ENCODE data around the gene F12.
"Not testable (repeated sequence)": the region's sequence is repeated elsewhere in the genome, so short reads cannot be mapped to it uniquely, and the experiment has no call there.

F12 gene

GRCh38 chr5:177389241-177390169 is 19.9 kb downstream of the F12 start:
- in situ Hi-C loops (cut with MboI; ENCODE audit: low sequenced_read_pairs) = loop anchor here (5.0 kb wide), 1 partner anchor 53 kb away; no protein-coding TSS in a partner anchor

GRCh38 chr5:177388521-177389052 is 20.8 kb downstream of the F12 start:
- in situ Hi-C loops (cut with MboI; ENCODE audit: low sequenced_read_pairs) = no loop called here

DNA sequence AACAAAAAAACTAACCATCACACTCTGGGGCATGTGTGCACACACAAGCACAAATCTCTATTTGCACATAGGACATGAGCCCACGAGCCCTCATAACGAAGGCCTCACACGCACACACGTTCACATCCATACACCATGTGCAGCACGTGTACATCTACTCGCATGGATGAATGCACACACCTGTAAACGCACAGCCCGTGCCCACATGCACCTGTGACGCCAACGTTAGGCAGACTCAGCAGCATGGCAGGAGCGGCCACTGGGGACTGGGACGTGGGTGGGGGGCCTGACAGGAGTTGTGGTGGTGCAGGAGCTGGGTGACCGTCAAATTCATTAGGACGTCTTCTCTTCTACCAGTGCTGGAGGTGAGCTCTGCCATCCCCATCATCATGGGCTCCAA is 22.0 kb downstream of the F12 start:
- in situ Hi-C loops (cut with MboI; ENCODE audit: low sequenced_read_pairs) = no loop called here

DNA sequence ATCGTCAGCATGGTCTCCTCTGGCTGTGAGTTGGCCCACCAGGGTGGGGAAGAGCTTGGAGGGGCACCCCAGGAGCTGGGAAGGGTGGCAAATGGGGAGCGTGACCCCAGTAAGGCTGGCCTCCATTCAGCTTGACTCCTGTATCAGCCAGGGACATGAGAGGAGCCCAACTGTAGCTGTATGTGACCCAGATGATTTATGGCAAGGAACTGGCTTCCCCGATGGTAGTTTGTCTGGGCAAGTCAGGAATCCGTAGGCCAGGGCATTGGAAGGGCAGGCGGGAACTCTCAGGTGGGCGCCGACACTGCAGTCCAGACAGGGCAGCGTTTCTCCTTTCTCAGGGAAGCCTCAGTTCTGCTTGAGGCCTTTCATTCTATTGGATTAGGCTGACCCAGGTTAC is 22.8 kb downstream of the F12 start:
- in situ Hi-C loops (cut with MboI; ENCODE audit: low sequenced_read_pairs) = no loop called here

DNA sequence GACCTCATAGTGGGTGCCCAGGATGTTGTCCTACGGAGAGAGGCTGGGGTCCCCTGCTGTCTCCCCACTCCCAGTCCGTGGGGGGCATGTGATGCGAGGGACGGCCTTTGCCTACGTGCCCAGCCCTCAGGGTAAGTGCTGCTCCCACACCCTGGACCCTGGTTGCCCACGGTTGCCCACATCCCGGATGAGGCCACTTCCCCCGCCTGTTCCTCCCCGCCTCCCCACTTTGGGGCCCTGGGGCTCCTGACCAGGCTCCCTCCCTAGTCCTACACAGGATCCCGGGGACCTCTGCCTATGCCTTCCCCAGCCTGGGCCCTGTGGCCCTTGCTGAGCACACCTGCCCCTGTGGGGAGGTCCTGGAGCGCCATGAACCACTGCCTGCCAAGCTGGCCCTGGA is 23.6 kb downstream of the F12 start:
- in situ Hi-C loops (cut with MboI; ENCODE audit: low sequenced_read_pairs) = no loop called here

GRCh38 chr5:177384134-177384533 is 25.2 kb downstream of the F12 start, which contains the start of gene SLC34A1:
Gene SLC34A1 (plus strand): TSS chr5:177384434. CDS start chr5:177385742, 1,308 bp downstream.
- in situ Hi-C loops (cut with MboI; ENCODE audit: low sequenced_read_pairs) = no loop called here

- in situ Hi-C loops (cut with MboI; ENCODE audit: low sequenced_read_pairs) = no loop called here
These were observed 26.2 kb downstream of the F12 start for GRCh38 chr5:177383181-177383580.

DNA sequence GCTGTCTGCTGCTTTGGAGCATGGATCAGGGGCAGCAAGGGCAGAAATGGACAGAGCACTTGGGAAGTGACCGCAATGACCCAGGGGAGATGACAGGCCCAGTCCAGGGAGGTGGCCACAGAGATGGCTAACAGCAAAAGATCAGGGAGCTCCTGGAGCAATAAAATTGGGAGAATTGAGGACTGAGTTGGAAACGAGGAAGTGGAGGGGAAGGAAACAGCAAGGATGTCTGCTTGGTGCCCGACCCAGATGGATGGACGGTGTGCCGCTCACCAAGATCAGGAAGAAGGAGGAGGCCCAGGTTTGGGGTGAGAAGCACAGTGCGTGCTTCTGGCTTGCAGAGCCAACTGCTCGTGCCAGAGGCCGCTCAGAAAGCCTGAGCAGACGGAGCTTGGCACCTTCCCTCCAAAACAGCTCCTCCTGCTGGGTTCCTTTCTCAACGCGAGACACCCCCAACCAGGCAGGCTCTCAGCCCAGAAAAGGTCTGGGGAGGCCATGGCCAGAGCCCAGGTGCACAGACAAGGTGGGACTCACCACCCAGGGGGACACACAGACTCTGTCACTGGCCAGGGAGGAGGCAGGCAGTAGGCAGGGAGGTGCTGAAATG is 26.8 kb downstream of the F12 start:
- in situ Hi-C loops (cut with MboI; ENCODE audit: low sequenced_read_pairs) = no loop called here

DNA sequence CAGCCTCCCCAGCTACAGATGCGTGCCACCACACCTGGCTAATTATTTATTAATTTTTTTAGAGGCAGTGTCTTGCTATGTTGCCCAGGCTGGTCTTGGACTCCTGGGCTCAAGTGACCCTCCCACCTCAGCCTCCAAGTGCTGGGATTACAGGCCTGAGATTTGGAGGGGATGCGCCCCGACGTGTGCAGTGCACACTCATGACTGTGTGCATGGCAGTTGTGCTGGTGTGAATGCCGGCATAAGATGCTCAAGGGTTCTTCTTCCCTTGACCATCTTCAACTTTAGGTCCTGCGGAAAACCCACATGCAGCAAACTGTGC is 28.6 kb downstream of the F12 start:
- in situ Hi-C loops (cut with MboI; ENCODE audit: low sequenced_read_pairs) = no loop called here

- in situ Hi-C loops (cut with MboI; ENCODE audit: low sequenced_read_pairs) = no loop called here
These were observed 30.2 kb downstream of the F12 start for GRCh38 chr5:177378884-177379883.

DNA sequence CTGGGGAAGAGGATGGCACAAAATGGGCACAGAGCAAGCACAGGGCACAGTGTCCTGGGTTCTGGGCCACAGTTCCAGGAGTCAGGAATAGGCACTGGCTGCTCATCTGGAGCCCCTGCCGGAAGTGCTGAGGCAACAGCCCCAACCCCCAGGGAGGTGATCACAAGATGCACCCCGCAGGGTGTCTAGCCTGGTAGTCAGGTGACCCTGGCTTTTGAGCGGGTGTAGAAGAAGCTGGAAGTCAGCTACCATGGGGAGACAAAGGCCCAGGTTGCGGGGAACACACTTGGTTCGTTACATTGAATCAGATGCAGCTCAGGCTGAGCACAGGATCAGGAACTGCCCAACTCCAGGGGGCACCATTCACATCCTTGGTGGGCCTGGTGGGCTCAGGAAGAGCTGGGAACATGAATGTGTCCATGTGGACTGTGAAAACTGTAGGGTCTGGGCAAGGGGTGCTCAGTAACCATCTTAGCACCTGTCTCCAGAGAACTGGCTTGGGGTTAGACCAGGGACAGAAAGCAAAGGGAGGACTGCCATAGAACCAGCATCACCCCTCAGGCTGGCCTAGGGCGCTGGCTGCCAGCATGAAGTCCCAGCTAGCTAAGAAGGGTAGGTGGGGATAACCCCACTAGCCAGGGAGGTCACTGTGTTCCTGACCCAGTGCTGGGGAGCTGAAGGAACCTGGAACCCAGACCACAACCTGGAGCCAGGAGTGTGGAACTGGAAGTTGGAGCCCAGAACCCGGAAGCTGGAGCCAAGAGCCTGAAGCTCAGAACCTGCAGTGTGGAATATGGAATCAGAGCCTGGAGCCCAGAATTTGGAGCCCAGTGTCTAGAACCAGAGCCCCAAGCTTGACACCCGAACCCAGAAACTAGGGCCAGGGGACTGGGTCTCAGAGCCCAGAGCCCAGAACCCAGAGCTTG is 31.2 kb downstream of the F12 start:
- in situ Hi-C loops (cut with MboI; ENCODE audit: low sequenced_read_pairs) = no loop called here

- in situ Hi-C loops (cut with MboI; ENCODE audit: low sequenced_read_pairs) = no loop called here
These were observed 33.3 kb downstream of the F12 start for GRCh38 chr5:177376107-177376506.

GRCh38 chr5:177375516-177375915 is 33.8 kb downstream of the F12 start:
- in situ Hi-C loops (cut with MboI; ENCODE audit: low sequenced_read_pairs) = not testable (repeated sequence)

- in situ Hi-C loops (cut with MboI; ENCODE audit: low sequenced_read_pairs) = no loop called here
These were observed 35.2 kb downstream of the F12 start for GRCh38 chr5:177374211-177374610.

GRCh38 chr5:177373806-177374205 is 35.6 kb downstream of the F12 start:
- in situ Hi-C loops (cut with MboI; ENCODE audit: low sequenced_read_pairs) = no loop called here

DNA sequence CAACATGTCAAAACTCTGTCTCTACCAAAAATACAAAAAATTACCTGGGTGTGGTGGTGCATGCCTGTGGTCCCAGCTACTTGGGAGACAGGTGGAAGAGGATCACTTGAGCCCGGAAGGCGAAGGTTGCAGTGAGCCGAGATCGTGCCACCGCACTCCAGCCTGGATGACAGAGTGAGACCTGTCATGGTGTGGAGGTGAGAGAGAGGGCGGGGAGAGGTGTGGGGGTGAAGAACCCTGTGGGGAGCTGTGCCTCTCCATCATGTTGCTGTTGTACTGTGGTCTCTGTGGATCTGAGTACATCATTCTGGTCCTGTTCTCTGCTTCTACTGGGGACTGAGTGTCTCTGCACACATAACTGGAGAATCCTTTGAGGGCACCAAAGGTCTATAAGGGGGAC is 36.5 kb downstream of the F12 start:
- in situ Hi-C loops (cut with MboI; ENCODE audit: low sequenced_read_pairs) = no loop called here

- in situ Hi-C loops (cut with MboI; ENCODE audit: low sequenced_read_pairs) = no loop called here
These were observed 37.1 kb downstream of the F12 start for GRCh38 chr5:177372034-177372896.

GRCh38 chr5:177371120-177372033 is 38.0 kb downstream of the F12 start:
- in situ Hi-C loops (cut with MboI; ENCODE audit: low sequenced_read_pairs) = no loop called here

Data from HL-60/S4 treated with retinoic acid at 250 ng/mL for 4 days and 3 days (cell line).